Caki2 (cell line): ENCODE data around the gene SPRY4. TPM values are rescaled to one million over a fixed set of nuclear protein-coding genes. Genes with fewer than 3 reads are reported as not detected.
"Not testable (repeated sequence)": the region's sequence is repeated elsewhere in the genome, so short reads cannot be mapped to it uniquely, and the experiment has no call there.

Experiments used
- DNase-seq: peaks from one replicate; pipeline ENCODE4 v3.0.0-alpha.2; 2015; ENCODE audit warnings: low read depth
- in situ Hi-C: cut with HindIII; loops from 2 replicates; pipeline ENCODE4 v1.10.0; 2016; ENCODE audit warnings: low sequenced_read_pairs, low pct_unique_long_range_greater_than_20kb, mixed read lengths
- total RNA-seq: library from RNA; depleted of rRNA; stranded (reverse); fragments of >200 nt; shearing (Covaris generic); gene quantifications from 2 replicates; pipeline ENCODE4 v1.2.3, GENCODE V29; 2014; ENCODE audit warnings: low replicate concordance

The SPRY4 gene
- total RNA-seq, 1 experiment from 2014 or later = 0.20 TPM

- in situ Hi-C loops = no loop called here
- no peak for DNase-seq
These were observed 18.7 kb upstream of the SPRY4 start for GRCh38 chr5:142343531-142343930.

- in situ Hi-C loops = no loop called here
- DNase-seq = no peak
These were observed 17.5 kb upstream of the SPRY4 start for GRCh38 chr5:142342128-142342981.

- in situ Hi-C loops = no loop called here
- no peak for DNase-seq
These were observed 15.0 kb upstream of the SPRY4 start for GRCh38 chr5:142339781-142340180.

- DNase-seq = no peak
- in situ Hi-C loops = no loop called here
These were observed 9.7 kb upstream of the SPRY4 start for GRCh38 chr5:142334538-142334937.

- DNase-seq, in situ Hi-C loops: not testable (repeated sequence)
These were observed 8.9 kb upstream of the SPRY4 start for GRCh38 chr5:142333749-142334148.

GRCh38 chr5:142330444-142330843 lies 5.6 kb upstream of the SPRY4 start:
- no peak for DNase-seq
- in situ Hi-C loops = no loop called here

GRCh38 chr5:142330026-142330425 lies 5.2 kb upstream of the SPRY4 start:
- no peak for DNase-seq
- in situ Hi-C loops = no loop called here

- no peak for DNase-seq
- in situ Hi-C loops = no loop called here
These were observed 2.5 kb upstream of the SPRY4 start for GRCh38 chr5:142327111-142327842.

- in situ Hi-C loops = no loop called here
- no peak for DNase-seq
These were observed 1.7 kb upstream of the SPRY4 start for GRCh38 chr5:142326480-142326938.

GRCh38 chr5:142325725-142326479 lies 1.1 kb upstream of the SPRY4 start:
- in situ Hi-C loops = no loop called here
- DNase-seq = peak; percentile 67

GRCh38 chr5:142324136-142324870 lies 518 bp downstream of the SPRY4 start:
- in situ Hi-C loops = no loop called here
- DNase-seq = peak; percentile 52

- in situ Hi-C loops = no loop called here
These were observed 1.2 kb downstream of the SPRY4 start for GRCh38 chr5:142323480-142324135.

GRCh38 chr5:142322747-142323479 lies 1.9 kb downstream of the SPRY4 start:
- in situ Hi-C loops = no loop called here
- no peak for DNase-seq

More at GRCh38 chr5:142323480-142324135, 1.2 kb downstream of the SPRY4 start:
- no peak for DNase-seq

- in situ Hi-C loops = no loop called here
- DNase-seq = no peak
These were observed 2.4 kb downstream of the SPRY4 start for GRCh38 chr5:142322403-142322746.

GRCh38 chr5:142320851-142321560 lies 3.8 kb downstream of the SPRY4 start:
- in situ Hi-C loops = no loop called here
- DNase-seq = no peak

- no peak for DNase-seq
- in situ Hi-C loops = no loop called here
These were observed 4.4 kb downstream of the SPRY4 start for GRCh38 chr5:142320430-142320738.
